ENCODE data around the gene OR6S1. TPM values are rescaled to one million over a fixed set of nuclear protein-coding genes. Genes with fewer than 3 reads are reported as not detected.

Gene OR6S1
- total RNA-seq, 4 donors from 2014 or later, result not detected

- H3K4me3 ChIP-seq (replicated peaks in 1 of 3), result no peak overlapping the region
- TF ChIP-seq CTCF (IDR thresholded peaks at IDR 0.05), result no peak
- no peak for TF ChIP-seq POLR2A (IDR thresholded peaks at IDR 0.05)
- H3K27ac ChIP-seq, result no peak overlapping the region
- H3K4me1 ChIP-seq, result no peaks in the 10 kb centered on the region
- 92 to 93% methylated on average over 7 of the region's 7 CpGs for WGBS, 2 donors
- intact Hi-C loops (cut with DNase I), result no loop called here
- H3K9me3 ChIP-seq, result no peaks in the 10 kb centered on the region
- DNase-seq, result no peak
- no peaks in the 10 kb centered on the region for H3K27me3 ChIP-seq
- no peaks in the 10 kb centered on the region for H3K36me3 ChIP-seq
These were observed 691 bp upstream of the OR6S1 start for GRCh38 chr14:20642182-20642581.

- H3K36me3 ChIP-seq, result no peaks in the 10 kb centered on the region
- peaks cover 9 to 22% of the 10 kb centered on the region in 2 donors for H3K4me1 ChIP-seq
- 2 to 6% methylated on average over 43 to 45 of the region's 45 CpGs for WGBS, 2 donors
- DNase-seq, result peak; percentile 33 to 46
- H3K27me3 ChIP-seq, result peaks cover 7% of the 10 kb centered on the region
- no peak for TF ChIP-seq POLR2A (IDR thresholded peaks at IDR 0.05)
- no peak for TF ChIP-seq CTCF (IDR thresholded peaks at IDR 0.05)
- no peak overlapping the region for H3K4me3 ChIP-seq (replicated peaks in 1 of 3)
- H3K9me3 ChIP-seq, result no peaks in the 10 kb centered on the region
- intact Hi-C loops (cut with DNase I), result no loop called here
- H3K27ac ChIP-seq, result no peak overlapping the region
These were observed 8.4 kb downstream of the OR6S1 start for GRCh38 chr14:20632831-20633691.

GRCh38 chr14:20632448-20632830 lies 9.1 kb downstream of the OR6S1 start:
- no peaks in the 10 kb centered on the region for H3K9me3 ChIP-seq
- peaks cover 9 to 22% of the 10 kb centered on the region in 2 donors for H3K4me1 ChIP-seq
- intact Hi-C loops (cut with DNase I), result no loop called here
- DNase-seq, result no peak
- H3K36me3 ChIP-seq, result no peaks in the 10 kb centered on the region
- TF ChIP-seq CTCF (IDR thresholded peaks at IDR 0.05) (no peak), POLR2A (IDR thresholded peaks at IDR 0.05) (no peak)
- H3K27me3 ChIP-seq, result peaks cover 10% of the 10 kb centered on the region
- no peak overlapping the region for H3K4me3 ChIP-seq (replicated peaks in 1 of 3)
- WGBS, 2 donors, result 4 to 7% methylated on average over 14 to 19 of the region's 19 CpGs
- no peak overlapping the region for H3K27ac ChIP-seq

- Histone ChIP-seq H3K9me3 (no peaks in the 10 kb centered on the region), H3K27me3 (peaks cover 10% of the 10 kb centered on the region), H3K36me3 (no peaks in the 10 kb centered on the region), H3K4me1 (peaks cover 9 to 22% of the 10 kb centered on the region in 2 donors), H3K4me3 (replicated peaks in 1 of 3) (no peak overlapping the region), H3K27ac (no peak overlapping the region)
- no peak for TF ChIP-seq CTCF (IDR thresholded peaks at IDR 0.05)
- no peak for TF ChIP-seq POLR2A (IDR thresholded peaks at IDR 0.05)
- intact Hi-C loops (cut with DNase I), result no loop called here
- WGBS, 2 donors, result 2 to 3% methylated on average over 6 to 18 of the region's 18 CpGs
- peak; percentile 82 to 83 for DNase-seq
These were observed 9.6 kb downstream of the OR6S1 start for GRCh38 chr14:20631880-20632389.
